Measurements from ENCODE around the gene LNX1.

The LNX1 gene

GRCh38 chr4:53598483-53598882 lies 7.2 kb upstream of the LNX1 start:
- no peak for TF ChIP-seq NFIC (IDR thresholded peaks at IDR 0.05)
- TF ChIP-seq, protein P1, sequence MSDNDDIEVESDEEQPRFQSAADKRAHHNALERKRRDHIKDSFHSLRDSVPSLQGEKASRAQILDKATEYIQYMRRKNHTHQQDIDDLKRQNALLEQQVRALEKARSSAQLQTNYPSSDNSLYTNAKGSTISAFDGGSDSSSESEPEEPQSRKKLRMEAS (IDR thresholded peaks at IDR 0.05) = no peak
- no peak for TF ChIP-seq EGR1 (IDR thresholded peaks at IDR 0.05)
- no peak for TF ChIP-seq TAF1 (IDR thresholded peaks at IDR 0.05; ENCODE audit: low read depth)
- no peak for TF ChIP-seq TEAD4 (IDR thresholded peaks at IDR 0.05)
- no peak for TF ChIP-seq ZBTB7A (IDR thresholded peaks at IDR 0.05; ENCODE audit: low read depth)
- TF ChIP-seq REST (IDR thresholded peaks at IDR 0.05; ENCODE audit: low read depth) = no peak
- TF ChIP-seq TCF12 (IDR thresholded peaks at IDR 0.05; ENCODE audit: low read depth) = no peak
- TF ChIP-seq USF1 (IDR thresholded peaks at IDR 0.05) = no peak
- no peak for TF ChIP-seq CEBPB (IDR thresholded peaks at IDR 0.05)
- no peak for TF ChIP-seq FOXM1 (IDR thresholded peaks at IDR 0.05; ENCODE audit: borderline replicate concordance, low read depth)
- no peak for TF ChIP-seq EP300 (IDR thresholded peaks at IDR 0.05; ENCODE audit: borderline replicate concordance)
- TF ChIP-seq YY1 (IDR thresholded peaks at IDR 0.05; ENCODE audit: low read depth) = no peak
- no peak for TF ChIP-seq RAD21 (IDR thresholded peaks at IDR 0.05; ENCODE audit: low read depth)
- TF ChIP-seq CREB1 (IDR thresholded peaks at IDR 0.05; ENCODE audit: low read depth) = no peak

- TF ChIP-seq TCF12 (IDR thresholded peaks at IDR 0.05; ENCODE audit: low read depth) = no peak
- no peak for TF ChIP-seq EP300 (IDR thresholded peaks at IDR 0.05; ENCODE audit: borderline replicate concordance)
- no peak for TF ChIP-seq EGR1 (IDR thresholded peaks at IDR 0.05)
- no peak for TF ChIP-seq RAD21 (IDR thresholded peaks at IDR 0.05; ENCODE audit: low read depth)
- TF ChIP-seq, protein P1 (IDR thresholded peaks at IDR 0.05) = no peak
- TF ChIP-seq CREB1 (IDR thresholded peaks at IDR 0.05; ENCODE audit: low read depth) = no peak
- no peak for TF ChIP-seq CEBPB (IDR thresholded peaks at IDR 0.05)
- no peak for TF ChIP-seq FOXM1 (IDR thresholded peaks at IDR 0.05; ENCODE audit: borderline replicate concordance, low read depth)
- no peak for TF ChIP-seq TAF1 (IDR thresholded peaks at IDR 0.05; ENCODE audit: low read depth)
- TF ChIP-seq NFIC (IDR thresholded peaks at IDR 0.05) = no peak
- no peak for TF ChIP-seq REST (IDR thresholded peaks at IDR 0.05; ENCODE audit: low read depth)
- TF ChIP-seq ZBTB7A (IDR thresholded peaks at IDR 0.05; ENCODE audit: low read depth) = no peak
- TF ChIP-seq TEAD4 (IDR thresholded peaks at IDR 0.05) = no peak
- TF ChIP-seq YY1 (IDR thresholded peaks at IDR 0.05; ENCODE audit: low read depth) = no peak
- TF ChIP-seq USF1 (IDR thresholded peaks at IDR 0.05) = no peak
Observed at GRCh38 chr4:53596901-53597300, 5.6 kb upstream of the LNX1 start.

GRCh38 chr4:53595834-53596233 lies 4.5 kb upstream of the LNX1 start:
- TF ChIP-seq, protein P1 (IDR thresholded peaks at IDR 0.05) = no peak
- no peak for TF ChIP-seq TEAD4 (IDR thresholded peaks at IDR 0.05)
- TF ChIP-seq EP300 (IDR thresholded peaks at IDR 0.05; ENCODE audit: borderline replicate concordance) = no peak
- TF ChIP-seq REST (IDR thresholded peaks at IDR 0.05; ENCODE audit: low read depth) = no peak

- TF ChIP-seq, protein P1 (IDR thresholded peaks at IDR 0.05) = no peak
- no peak for TF ChIP-seq CEBPB (IDR thresholded peaks at IDR 0.05)
- no peak for TF ChIP-seq TEAD4 (IDR thresholded peaks at IDR 0.05)
- no peak for TF ChIP-seq FOXM1 (IDR thresholded peaks at IDR 0.05; ENCODE audit: borderline replicate concordance, low read depth)
- TF ChIP-seq NFIC (IDR thresholded peaks at IDR 0.05) = no peak
- no peak for TF ChIP-seq REST (IDR thresholded peaks at IDR 0.05; ENCODE audit: low read depth)
- TF ChIP-seq EGR1 (IDR thresholded peaks at IDR 0.05) = no peak
Observed at GRCh38 chr4:53595204-53595603, 3.9 kb upstream of the LNX1 start.

All from Ishikawa (cell line).